ENCODE data around the gene ZBTB47.

GRCh38 chr3:42608581-42608980 lies 44.9 kb upstream of the ZBTB47 start:
- TF ChIP-seq EZH2 (IDR thresholded peaks at IDR 0.05; ENCODE audit: borderline replicate concordance, insufficient read depth, low read length, poor library complexity, severe bottlenecking) (no peak), EP300 (conservative IDR thresholded peaks at IDR 0.05; ENCODE audit: poor library complexity, severe bottlenecking) (no peak), POLR2AphosphoS5 (IDR thresholded peaks at IDR 0.05) (no peak), CTCF (IDR thresholded peaks at IDR 0.05; ENCODE audit: poor library complexity, severe bottlenecking) (no peak), TAF1 (IDR thresholded peaks at IDR 0.05; ENCODE audit: low read depth) (no peak), SMC3 (conservative IDR thresholded peaks at IDR 0.05; ENCODE audit: poor library complexity) (no peak), REST (IDR thresholded peaks at IDR 0.05; ENCODE audit: borderline replicate concordance) (no peak)
